ENCODE measurements around the gene CAVIN2. TPM values are rescaled to one million over a fixed set of nuclear protein-coding genes. Genes with fewer than 3 reads are reported as not detected.

The CAVIN2 gene, protein sequence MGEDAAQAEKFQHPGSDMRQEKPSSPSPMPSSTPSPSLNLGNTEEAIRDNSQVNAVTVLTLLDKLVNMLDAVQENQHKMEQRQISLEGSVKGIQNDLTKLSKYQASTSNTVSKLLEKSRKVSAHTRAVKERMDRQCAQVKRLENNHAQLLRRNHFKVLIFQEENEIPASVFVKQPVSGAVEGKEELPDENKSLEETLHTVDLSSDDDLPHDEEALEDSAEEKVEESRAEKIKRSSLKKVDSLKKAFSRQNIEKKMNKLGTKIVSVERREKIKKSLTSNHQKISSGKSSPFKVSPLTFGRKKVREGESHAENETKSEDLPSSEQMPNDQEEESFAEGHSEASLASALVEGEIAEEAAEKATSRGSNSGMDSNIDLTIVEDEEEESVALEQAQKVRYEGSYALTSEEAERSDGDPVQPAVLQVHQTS
- total RNA-seq = not detected in 2 replicates

DNA sequence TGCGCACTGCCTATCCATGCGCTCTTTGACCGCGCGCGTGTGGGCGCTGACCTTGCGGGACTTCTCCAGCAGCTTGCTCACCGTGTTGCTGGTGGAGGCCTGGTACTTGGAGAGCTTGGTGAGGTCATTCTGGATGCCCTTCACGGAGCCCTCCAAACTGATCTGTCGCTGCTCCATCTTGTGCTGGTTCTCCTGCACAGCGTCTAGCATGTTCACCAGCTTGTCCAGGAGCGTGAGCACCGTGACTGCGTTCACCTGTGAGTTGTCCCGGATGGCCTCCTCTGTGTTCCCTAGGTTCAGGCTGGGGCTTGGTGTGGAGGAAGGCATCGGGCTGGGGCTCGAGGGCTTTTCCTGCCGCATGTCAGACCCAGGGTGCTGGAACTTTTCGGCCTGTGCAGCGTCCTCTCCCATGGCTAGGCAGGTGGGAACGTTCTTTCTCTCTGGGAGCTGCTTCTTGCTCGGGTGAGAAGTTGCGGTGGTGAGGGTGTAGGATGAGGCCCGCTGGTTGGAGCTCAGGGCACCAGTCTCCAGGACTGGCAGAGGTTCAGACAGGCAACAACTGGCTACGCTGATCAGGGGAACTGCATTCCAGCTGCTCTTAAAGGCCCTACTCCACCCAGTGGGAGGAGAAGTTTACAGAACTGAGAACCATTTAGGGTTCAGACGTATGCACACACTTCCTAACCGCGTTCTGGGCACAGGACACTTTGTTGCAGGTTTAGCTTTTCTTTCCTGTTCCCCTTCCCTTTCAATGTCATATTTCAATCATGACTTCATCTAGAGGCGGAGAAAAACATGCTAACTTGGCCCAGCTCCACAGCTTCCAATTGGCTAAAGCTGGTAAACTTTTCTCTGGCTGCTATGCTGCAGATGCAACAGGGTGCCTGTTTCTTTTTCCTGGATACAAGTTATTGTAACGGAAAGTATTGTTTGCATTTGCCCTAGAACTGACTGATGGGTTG lies at the start of gene CAVIN2:
Gene CAVIN2, minus strand, starts transcription at position 574 of the 962 bp plus-strand sequence. Its CDS starts 163 bp downstream, at position 411.
- intact Hi-C loops (cut with micrococcal nuclease) = no loop called here
- Mint-ChIP-seq H3K4me3 (no peak within 1 kb of the TSS), H3K36me3 (ENCODE audit: low read depth) (no peaks in the 10 kb centered on the region), H3K4me1 (ENCODE audit: low read depth) (no peaks in the 10 kb centered on the region), H3K27ac (no peak within 1 kb of the TSS), H3K27me3 (ENCODE audit: insufficient read depth) (peaks cover 33% of the 10 kb centered on the region), H3K9me3 (no peaks in the 10 kb centered on the region)
- DNase-seq (ENCODE audit: low spot score) = no peak

DNA sequence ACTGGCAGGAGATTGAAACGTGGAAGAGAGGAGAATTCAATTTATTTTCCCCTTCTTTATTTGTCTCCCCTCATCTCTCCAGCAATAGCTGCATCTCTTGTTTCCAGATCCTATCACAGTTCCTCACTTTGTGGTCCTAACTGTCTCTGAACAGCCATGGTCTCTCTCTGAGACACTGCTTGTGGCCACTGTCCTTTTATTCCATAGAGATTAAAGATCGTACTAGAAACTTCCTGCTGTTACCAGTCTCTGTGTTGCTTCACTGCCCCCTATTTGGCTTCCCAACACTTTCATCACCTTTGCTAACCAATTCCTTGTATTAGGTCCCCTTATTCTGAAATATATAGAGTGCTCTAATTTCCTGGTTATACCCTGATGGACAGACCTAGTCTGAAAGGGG lies 48.9 kb upstream of the CAVIN2 start:
- H3K27me3 Mint-ChIP-seq (ENCODE audit: insufficient read depth) = peaks cover 7% of the 10 kb centered on the region
- no peak for DNase-seq (ENCODE audit: low spot score)
- intact Hi-C loops (cut with micrococcal nuclease) = no loop called here
- no peak overlapping the region for H3K27ac Mint-ChIP-seq
- H3K9me3 Mint-ChIP-seq = no peaks in the 10 kb centered on the region
- no peak overlapping the region for H3K4me3 Mint-ChIP-seq
- H3K4me1 Mint-ChIP-seq (ENCODE audit: low read depth) = no peaks in the 10 kb centered on the region
- H3K36me3 Mint-ChIP-seq (ENCODE audit: low read depth) = no peaks in the 10 kb centered on the region

DNA sequence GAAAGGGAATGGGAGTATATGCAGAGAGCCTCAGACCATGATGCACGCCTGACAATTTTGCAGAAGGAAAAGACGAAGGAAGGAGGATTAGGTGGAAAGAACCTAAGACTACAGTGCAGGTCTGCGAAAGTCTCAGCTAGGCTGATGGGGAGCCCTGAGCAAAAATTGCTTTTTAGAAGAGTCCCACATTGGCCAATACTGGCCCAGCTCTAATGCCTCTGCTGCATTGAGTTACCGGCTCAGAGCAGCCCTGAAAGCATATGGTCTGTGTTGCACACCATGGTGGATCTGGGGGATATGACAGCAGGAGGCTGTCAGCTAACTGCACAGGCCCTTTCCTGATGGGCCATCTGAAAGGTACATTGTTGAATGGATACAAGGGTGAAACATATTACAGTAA lies 48.3 kb upstream of the CAVIN2 start:
- Mint-ChIP-seq H3K4me3 (no peak overlapping the region), H3K27ac (no peak overlapping the region), H3K36me3 (ENCODE audit: low read depth) (no peaks in the 10 kb centered on the region), H3K4me1 (ENCODE audit: low read depth) (no peaks in the 10 kb centered on the region), H3K9me3 (no peaks in the 10 kb centered on the region), H3K27me3 (ENCODE audit: insufficient read depth) (peaks cover 7% of the 10 kb centered on the region)
- intact Hi-C loops (cut with micrococcal nuclease) = no loop called here
- DNase-seq (ENCODE audit: low spot score) = no peak

DNA sequence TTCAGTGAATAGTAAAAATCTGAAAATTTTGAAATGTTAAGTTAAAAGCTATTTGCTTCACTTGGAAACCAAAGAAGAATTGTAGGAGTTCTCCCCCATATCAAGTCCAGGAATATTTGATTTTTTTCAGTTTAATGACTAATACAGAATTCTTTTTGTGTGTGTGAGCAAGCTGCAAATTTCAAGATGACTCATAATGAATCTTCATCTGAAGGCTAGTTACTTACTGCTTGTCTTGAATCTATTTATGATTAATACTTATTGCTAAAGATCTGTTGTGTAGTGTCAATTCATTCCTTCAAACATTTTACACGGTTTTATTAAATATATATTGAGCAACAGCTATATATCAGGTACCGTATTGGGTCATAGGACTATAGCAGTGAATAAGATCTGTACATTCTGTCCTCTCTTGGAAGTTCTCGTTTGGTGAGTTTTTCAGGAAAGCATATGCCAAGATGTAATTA lies 47.8 kb upstream of the CAVIN2 start:
- Mint-ChIP-seq H3K4me1 (ENCODE audit: low read depth) (no peaks in the 10 kb centered on the region), H3K27ac (no peak overlapping the region), H3K27me3 (ENCODE audit: insufficient read depth) (peaks cover 11% of the 10 kb centered on the region), H3K4me3 (no peak overlapping the region), H3K9me3 (no peaks in the 10 kb centered on the region), H3K36me3 (ENCODE audit: low read depth) (no peaks in the 10 kb centered on the region)
- intact Hi-C loops (cut with micrococcal nuclease) = no loop called here
- no peak for DNase-seq (ENCODE audit: low spot score)

DNA sequence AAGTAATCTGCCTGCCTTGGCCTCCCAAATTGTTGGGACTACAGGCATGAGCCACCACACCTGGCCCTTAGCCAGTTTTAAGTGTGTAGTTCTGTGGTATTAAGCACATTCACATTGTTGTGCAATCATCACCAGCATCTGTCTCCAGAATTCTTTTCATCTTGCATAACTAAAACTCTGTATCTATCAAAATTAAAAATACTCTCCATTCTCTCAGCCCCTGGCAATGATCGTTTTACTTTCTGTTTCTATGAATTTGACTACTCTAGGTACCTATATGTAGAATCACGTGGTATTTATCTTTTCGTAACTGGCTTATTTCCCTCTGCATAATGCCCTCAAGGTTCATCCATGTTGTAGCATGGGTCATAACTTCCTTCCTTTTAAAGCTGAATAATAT lies 45.5 kb upstream of the CAVIN2 start:
- Mint-ChIP-seq H3K9me3 (no peaks in the 10 kb centered on the region), H3K36me3 (ENCODE audit: low read depth) (no peaks in the 10 kb centered on the region), H3K4me3 (no peak overlapping the region), H3K27ac (no peak overlapping the region), H3K4me1 (ENCODE audit: low read depth) (no peaks in the 10 kb centered on the region), H3K27me3 (ENCODE audit: insufficient read depth) (peaks cover 9% of the 10 kb centered on the region)
- no peak for DNase-seq (ENCODE audit: low spot score)
- intact Hi-C loops (cut with micrococcal nuclease) = no loop called here

DNA sequence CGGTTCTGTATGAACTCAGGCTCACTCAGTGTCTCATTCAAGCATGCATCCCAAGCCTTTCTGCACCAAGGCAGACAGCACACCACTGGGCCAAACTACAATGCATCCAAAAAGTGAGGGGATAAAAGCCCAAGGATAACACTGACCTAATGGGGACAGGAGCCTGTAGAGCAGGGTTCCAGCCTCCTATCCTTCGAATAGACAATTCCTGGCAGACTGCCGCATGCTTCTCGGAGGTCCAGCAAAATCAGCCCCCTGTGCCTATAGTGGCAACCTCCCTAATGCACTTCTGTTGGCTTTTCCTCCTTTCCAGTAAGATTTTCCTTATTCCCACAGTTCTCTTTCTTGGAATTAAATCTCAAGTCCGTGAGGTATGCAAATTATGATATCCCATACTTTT lies 44.8 kb upstream of the CAVIN2 start:
- Mint-ChIP-seq H3K4me3 (no peak overlapping the region), H3K36me3 (ENCODE audit: low read depth) (no peaks in the 10 kb centered on the region), H3K27ac (no peak overlapping the region), H3K9me3 (no peaks in the 10 kb centered on the region), H3K4me1 (ENCODE audit: low read depth) (no peaks in the 10 kb centered on the region), H3K27me3 (ENCODE audit: insufficient read depth) (peaks cover 11% of the 10 kb centered on the region)
- no peak for DNase-seq (ENCODE audit: low spot score)
- intact Hi-C loops (cut with micrococcal nuclease) = no loop called here

DNA sequence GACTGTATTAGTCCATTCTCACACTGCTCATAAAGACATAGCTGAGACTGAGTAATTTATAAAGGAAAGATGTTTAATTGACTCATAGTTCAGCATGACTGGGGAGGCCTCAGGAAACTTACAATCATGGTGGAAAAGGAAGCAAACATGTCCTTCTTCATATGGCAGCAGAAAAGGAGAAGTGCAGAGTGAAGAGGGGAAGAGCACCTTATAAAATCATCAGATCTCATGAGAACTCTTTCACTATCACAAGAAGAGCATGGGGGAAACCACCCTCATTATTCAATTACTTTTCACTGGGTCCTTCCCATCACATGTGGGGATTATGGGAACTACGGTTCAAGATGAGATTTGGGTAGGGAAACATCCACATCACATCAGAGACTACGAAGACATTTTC lies 43.0 kb upstream of the CAVIN2 start:
- intact Hi-C loops (cut with micrococcal nuclease) = no loop called here
- Mint-ChIP-seq H3K27me3 (ENCODE audit: insufficient read depth) (peaks cover 11% of the 10 kb centered on the region), H3K36me3 (ENCODE audit: low read depth) (no peaks in the 10 kb centered on the region), H3K9me3 (no peaks in the 10 kb centered on the region), H3K27ac (no peak overlapping the region), H3K4me1 (ENCODE audit: low read depth) (no peaks in the 10 kb centered on the region), H3K4me3 (no peak overlapping the region)
- no peak for DNase-seq (ENCODE audit: low spot score)

DNA sequence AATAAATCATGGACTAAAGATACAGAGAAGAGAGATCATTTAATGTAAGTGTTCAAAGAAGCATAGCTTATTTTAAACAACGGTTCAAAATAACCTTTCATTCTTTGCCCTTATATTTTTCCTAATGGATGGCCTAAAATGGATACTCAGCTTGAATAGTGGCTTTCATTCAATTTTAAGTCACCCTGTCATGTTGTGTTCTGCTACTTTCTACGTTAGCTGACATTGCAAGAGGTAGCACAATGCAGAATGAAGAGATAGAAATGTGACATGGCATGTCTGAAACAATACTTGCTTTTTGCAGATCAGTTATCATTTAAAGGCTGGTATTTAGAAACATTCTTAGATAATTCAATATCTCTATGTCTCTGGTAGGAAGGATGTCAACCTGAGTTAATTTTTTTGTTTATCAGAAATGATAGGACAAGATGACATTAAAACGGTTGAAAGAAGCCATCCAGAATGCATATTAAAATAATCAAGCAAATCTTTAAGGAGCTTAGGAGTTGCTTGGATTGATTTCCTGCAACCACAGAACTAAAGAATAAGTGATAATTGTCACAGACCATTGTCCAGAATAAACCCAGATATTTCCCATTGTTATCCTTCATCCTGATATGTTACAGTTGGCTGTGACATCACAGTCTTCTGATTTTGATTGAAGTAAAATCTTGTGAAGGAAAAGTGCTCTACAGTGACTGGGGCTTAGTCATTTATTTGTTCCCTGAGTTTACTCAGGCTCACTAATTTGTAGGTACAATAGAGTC lies 41.7 kb upstream of the CAVIN2 start:
- H3K4me1 Mint-ChIP-seq (ENCODE audit: low read depth) = no peaks in the 10 kb centered on the region
- DNase-seq (ENCODE audit: low spot score) = no peak
- intact Hi-C loops (cut with micrococcal nuclease) = no loop called here
- H3K9me3 Mint-ChIP-seq = no peaks in the 10 kb centered on the region
- H3K4me3 Mint-ChIP-seq = no peak overlapping the region
- H3K36me3 Mint-ChIP-seq (ENCODE audit: low read depth) = no peaks in the 10 kb centered on the region
- peaks cover 11% of the 10 kb centered on the region for H3K27me3 Mint-ChIP-seq (ENCODE audit: insufficient read depth)
- no peak overlapping the region for H3K27ac Mint-ChIP-seq

DNA sequence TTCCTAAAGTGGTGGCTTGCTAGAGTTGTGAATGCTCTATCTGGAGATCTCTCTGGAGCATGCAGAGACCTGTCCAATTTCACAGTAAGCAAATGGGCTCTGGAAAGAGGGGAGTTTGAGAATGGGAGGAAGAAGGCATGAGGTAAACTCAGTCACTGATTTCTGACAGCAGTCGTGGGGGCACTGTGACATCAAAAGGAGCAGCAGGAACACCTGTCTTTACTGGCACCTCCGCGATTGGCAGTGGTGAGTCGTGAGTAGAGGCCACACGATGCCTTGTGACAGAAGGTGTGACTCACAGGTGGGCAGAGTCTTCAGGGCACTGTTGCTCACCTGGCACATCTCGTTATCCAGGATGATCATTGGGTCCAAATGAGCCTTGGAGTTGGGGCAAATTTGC lies 38.8 kb upstream of the CAVIN2 start:
- no peak for DNase-seq (ENCODE audit: low spot score)
- Mint-ChIP-seq H3K27ac (no peak overlapping the region), H3K36me3 (ENCODE audit: low read depth) (no peaks in the 10 kb centered on the region), H3K9me3 (no peaks in the 10 kb centered on the region), H3K4me1 (ENCODE audit: low read depth) (no peaks in the 10 kb centered on the region), H3K27me3 (ENCODE audit: insufficient read depth) (peaks cover 7% of the 10 kb centered on the region), H3K4me3 (no peak overlapping the region)
- intact Hi-C loops (cut with micrococcal nuclease) = no loop called here

DNA sequence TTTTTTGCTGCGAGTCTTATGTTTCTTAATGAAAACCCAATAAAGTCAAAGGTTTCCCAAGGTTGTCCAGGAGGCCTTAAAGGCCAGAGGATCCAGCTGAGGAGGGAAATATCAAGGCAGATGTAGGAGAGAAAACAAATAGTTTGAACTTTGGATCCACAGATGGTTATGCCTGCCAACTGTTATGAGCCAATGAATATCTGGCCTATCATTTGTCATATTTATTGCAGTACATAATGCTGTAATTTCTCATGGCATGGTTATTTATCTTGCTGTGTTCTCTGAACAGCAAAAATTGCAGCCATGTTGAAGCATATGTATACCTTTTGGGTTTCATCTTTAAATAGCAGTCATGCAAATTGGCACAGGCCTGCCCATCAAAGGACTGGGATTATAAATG lies 38.2 kb upstream of the CAVIN2 start:
- Mint-ChIP-seq H3K27ac (no peak overlapping the region), H3K4me1 (ENCODE audit: low read depth) (no peaks in the 10 kb centered on the region), H3K9me3 (no peaks in the 10 kb centered on the region), H3K36me3 (ENCODE audit: low read depth) (no peaks in the 10 kb centered on the region), H3K4me3 (no peak overlapping the region), H3K27me3 (ENCODE audit: insufficient read depth) (peaks cover 6% of the 10 kb centered on the region)
- no peak for DNase-seq (ENCODE audit: low spot score)
- intact Hi-C loops (cut with micrococcal nuclease) = no loop called here

DNA sequence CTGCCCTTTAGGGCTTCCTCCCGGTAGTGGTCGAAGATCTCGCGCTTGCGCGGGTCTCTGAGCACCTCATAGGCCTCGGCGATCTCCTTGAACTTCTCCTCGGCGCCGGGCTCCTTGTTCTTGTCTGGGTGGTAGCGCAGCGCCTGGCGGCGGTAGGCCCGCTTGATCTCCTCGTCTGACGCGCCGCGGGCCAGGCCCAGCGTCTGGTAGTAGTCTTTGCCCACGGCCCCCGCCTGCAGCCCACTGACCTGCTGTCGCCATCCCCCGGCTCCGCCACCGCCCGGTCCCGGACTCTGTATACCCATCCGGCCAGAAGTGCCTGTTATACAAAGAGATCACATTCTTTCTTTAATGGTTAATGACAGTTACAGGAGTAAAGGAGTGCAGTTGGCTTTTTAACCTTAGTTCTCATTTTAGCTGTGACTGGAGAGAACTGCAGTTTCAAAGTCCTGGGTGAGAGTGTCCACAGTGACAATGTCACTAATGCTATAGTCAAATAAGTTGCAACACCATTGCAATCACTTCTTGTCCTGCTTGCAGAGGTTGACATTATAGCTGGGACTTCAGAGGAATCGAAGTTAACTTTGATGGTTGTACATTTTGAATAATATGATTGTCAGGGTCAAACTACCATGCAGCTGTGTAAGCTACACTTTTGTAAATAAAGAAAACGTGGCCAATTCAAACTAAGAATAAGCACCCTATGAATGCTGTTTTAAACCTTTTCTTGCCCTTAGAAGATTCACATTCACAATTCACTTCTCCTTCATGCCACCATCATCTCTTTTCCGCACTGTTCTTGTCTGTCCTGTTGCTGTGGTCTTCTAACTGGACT lies 35.3 kb upstream of the CAVIN2 start:
- DNase-seq (ENCODE audit: low spot score) = no peak
- Mint-ChIP-seq H3K27ac (no peak overlapping the region), H3K9me3 (no peaks in the 10 kb centered on the region), H3K27me3 (ENCODE audit: insufficient read depth) (peaks cover 3% of the 10 kb centered on the region), H3K36me3 (ENCODE audit: low read depth) (no peaks in the 10 kb centered on the region), H3K4me3 (no peak overlapping the region), H3K4me1 (ENCODE audit: low read depth) (no peaks in the 10 kb centered on the region)
- intact Hi-C loops (cut with micrococcal nuclease) = no loop called here
